SW 1271 (cell line): Measurements from ENCODE around the gene LONP2.
A peak's percentile ranks its signal among the peaks of the same experiment; 100 is the strongest.
"Not testable (repeated sequence)": the region's sequence is repeated elsewhere in the genome, so short reads cannot be mapped to it uniquely, and the experiment has no call there.

ENCODE experiments used
- DNase-seq, 2 experiments: peaks; one replicate each; lab custom pipeline; 2025; lab: John Stamatoyannopoulos, UW

The LONP2 gene

DNA sequence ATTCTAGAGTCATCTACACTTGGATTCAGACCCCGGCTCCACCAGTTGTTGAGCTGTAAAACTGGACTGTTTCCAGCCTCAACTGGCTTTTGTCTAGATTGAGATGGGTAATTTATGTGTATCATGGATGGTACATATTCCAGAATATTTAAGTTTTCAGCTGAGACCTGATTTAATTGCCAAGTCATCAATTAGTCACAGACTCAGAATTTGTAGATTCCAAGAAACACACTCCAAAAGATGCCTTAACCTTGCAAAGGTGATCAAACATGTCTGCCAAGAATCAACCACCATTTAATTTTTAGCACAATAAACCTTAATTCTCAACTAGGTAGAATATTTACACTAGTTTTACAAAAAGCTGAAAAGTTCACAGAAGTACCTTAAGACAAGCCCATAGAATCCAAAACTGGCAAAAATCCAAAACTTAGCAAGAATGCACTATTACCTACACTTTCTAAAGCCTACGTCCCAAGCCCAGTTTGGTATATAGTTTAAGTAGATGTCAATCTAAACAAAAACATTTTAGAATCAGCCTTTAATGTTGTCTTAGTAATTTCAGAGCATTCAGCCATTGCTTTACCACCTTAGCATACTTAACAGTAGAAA is 123.4 kb downstream of the LONP2 start:
- DNase-seq = no peak

- DNase-seq = no peak
Measured at GRCh38 chr16:48369765-48370164, 125.7 kb downstream of the LONP2 start.

DNA sequence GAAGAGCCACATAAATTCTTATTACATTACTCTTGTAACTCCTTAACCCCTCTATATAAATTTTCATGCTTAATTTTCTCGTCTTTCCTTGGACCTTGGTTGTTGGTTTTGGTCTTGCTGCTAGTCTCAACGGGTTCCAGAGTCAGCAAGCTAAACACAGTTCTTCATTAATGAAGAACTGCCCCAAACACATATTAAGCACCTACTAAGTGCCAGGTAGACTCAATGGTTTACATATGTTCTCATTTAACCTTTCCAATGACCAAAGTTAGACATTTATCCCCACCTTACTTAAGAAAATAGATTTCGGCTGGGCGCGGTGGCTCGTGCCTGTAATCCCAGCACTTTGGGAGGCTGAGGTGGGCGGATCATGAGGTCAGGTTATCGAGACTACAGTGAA is 126.1 kb downstream of the LONP2 start:
- no peak for DNase-seq

DNA sequence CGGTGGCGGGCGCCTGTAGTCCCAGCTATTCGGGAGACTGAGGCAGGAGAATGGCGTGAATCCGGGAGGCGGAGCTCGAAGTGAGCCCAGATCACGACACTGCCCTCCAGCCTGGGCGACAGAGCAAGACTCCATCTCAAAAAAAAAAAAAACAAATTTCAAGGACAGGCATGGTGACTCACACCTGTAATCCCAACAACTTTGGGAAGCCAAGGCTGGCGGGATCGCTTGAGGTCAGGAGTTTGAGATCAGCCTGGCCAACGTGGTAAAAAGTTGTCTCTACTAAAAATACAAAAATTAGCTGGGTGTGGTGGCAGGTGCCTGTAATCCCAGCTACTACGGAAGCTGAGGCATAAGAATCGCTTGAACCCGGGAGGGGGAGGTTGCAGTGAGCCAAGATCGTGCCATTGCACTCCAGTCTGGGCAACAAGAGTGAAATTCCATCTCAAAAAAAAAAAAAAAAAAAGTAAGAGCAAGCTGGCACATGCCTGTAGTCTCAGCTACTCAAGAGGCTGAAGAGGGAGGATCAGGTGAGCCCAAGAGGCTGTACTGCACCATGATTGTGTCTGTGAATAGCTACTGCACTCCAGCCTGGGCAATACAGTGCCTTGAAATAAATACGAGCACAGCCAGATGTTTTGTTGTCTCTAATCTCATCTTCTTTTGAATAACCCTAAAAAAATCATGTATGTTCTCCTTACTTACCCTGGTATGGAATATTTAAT is 126.7 kb downstream of the LONP2 start:
- not testable (repeated sequence) for DNase-seq

GRCh38 chr16:48371393-48371780 is 127.3 kb downstream of the LONP2 start:
- no peak for DNase-seq

- no peak for DNase-seq
Measured at GRCh38 chr16:48372744-48373143, 128.6 kb downstream of the LONP2 start.

DNA sequence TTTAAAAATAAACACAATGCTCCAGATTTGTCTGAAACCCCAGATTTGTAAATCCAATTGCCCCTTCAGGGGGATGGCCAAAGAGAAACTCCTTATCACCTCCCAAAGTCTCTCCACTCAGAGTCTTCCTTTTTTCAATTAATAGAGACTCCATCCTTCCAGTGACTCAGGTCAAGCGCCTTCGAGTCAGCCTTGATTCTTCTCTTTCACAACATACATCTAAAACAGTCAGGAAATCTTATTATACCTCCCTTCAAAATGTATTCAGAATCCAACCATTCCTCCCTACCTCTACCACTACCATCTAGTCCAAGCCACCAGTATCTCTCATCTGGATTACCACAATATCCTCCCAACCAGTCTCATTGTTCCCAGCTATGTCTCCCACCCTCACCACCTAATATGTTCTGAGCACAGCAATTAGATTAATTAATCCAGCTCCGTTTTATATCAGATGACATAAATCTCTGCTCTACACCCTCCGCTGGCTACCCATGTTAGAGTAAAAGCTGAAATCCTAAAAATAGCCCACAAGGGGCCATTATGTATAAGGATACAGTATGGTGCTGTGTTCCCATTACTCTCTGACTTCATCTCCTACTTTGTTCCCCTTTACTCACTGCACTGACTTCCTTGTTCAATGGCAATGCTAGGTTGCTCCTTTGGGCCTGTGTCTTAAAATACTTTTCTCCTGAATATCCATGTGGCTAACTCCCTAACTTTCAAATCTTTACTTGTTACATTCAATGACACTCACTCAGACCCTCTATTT is 129.3 kb downstream of the LONP2 start:
- DNase-seq = no peak

DNA sequence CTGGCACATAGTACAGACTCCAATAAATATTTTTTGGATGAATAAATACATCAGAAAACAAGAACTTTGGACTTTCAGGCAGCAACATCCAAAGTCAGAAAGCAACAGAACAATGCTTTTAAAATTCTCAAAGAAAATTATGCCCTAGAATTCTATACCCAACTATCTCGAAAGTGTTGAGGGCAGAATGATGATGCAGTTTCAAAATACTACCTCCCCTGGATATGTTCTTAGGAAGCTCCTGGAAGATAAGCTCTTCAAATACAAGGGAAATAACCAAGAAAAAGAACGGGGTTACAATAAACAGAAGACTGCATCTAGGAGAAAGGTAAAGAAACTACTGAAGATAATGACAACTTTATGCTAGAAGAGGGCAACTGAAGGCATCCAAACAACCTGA is 130.2 kb downstream of the LONP2 start:
- DNase-seq = no peak

- DNase-seq = not testable (repeated sequence)
Measured at GRCh38 chr16:48377301-48377700, 133.2 kb downstream of the LONP2 start.

GRCh38 chr16:48378276-48378675 is 134.2 kb downstream of the LONP2 start:
- no peak for DNase-seq

DNA sequence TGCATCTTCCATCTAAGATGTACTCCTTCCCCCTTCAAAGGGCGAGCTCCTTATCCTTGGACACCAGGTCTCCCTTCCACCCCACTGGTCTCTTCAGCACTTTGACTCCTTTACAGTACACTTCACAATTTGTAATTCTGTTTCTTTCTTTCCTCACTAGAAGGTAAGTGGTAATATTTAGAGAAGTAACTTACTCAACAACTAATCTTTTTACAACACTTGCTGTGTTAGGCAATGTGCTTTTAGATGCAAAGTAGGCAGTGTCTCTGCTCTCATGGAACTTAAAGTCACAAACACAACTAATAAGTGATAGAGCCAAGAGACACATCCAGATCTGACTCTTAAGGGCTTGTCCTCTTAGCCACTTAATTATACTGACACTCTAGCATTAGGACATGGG is 134.7 kb downstream of the LONP2 start:
- DNase-seq = no peak

- DNase-seq = no peak
Measured at GRCh38 chr16:48381201-48381600, 137.1 kb downstream of the LONP2 start.

- no peak for DNase-seq
Measured at GRCh38 chr16:48382131-48382530, 138.0 kb downstream of the LONP2 start.

DNA sequence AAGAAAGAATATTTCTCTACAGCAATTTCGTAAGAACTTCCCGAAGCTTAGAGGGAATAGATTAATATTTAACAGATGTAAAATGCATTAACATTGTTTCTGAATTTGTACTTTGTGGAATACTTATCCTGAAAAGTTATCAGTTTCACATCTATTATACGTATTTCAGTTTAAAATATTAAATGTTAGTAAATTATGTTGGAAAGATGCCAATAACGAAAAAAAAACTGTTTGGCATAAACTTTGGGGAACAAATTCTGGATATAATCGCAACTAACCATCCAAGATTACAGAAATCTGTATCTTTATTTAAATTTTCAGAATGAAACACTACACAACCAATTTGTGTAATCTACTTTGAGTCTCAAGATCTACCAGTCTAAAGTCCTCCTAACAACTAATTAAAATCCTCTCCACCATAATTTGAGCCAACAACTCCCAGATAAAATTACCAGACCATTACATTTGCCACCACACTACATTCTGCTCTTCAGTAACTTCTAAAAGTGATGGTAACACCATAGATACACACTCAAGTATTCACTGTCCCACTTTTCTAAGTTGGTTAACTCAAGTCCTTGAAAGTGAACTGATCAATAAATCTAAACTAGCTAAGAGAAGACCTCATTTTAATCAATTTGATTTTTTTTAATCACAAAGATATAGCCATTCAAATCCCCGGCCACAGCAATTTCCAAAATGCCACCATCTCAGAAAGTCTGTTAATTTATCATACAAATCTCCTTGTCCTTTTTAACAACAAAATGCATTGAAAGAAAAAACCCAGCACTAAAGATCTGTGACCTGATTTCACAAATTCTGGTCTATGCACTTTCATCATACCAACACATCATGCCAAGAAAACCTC is 139.1 kb downstream of the LONP2 start:
- DNase-seq = no peak

DNA sequence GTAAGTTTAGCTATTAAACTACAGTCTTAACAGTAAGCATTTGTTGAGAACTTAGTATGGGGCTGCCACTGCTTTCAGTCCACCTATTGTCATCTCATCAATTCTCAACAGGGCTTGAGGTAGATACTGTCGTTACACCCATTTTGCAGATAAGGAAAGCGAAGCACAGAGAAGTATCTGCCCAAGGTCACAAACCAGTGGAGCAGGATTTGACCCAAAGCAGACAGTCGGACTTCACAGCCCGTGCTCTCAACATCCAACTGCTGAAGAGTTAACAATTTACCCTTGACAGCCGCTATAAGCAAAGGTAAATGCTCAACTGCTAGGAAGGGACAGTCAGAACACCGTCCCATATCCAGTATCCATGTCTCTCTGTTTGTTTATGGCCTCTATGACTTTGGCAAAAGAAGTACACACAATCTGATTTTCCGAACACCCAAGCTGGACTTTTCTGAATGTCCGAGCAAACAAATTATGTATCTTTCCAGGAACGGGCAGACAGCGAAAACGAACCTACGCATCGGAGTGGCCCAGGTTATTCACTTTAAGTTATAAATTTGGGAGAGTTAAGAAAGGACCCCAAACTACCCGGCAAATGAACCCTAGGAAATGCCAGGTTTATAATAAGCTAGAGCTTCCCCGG is 139.9 kb downstream of the LONP2 start:
- DNase-seq = no peak

GRCh38 chr16:48384520-48385252 is 140.6 kb downstream of the LONP2 start:
- DNase-seq = no peak

DNA sequence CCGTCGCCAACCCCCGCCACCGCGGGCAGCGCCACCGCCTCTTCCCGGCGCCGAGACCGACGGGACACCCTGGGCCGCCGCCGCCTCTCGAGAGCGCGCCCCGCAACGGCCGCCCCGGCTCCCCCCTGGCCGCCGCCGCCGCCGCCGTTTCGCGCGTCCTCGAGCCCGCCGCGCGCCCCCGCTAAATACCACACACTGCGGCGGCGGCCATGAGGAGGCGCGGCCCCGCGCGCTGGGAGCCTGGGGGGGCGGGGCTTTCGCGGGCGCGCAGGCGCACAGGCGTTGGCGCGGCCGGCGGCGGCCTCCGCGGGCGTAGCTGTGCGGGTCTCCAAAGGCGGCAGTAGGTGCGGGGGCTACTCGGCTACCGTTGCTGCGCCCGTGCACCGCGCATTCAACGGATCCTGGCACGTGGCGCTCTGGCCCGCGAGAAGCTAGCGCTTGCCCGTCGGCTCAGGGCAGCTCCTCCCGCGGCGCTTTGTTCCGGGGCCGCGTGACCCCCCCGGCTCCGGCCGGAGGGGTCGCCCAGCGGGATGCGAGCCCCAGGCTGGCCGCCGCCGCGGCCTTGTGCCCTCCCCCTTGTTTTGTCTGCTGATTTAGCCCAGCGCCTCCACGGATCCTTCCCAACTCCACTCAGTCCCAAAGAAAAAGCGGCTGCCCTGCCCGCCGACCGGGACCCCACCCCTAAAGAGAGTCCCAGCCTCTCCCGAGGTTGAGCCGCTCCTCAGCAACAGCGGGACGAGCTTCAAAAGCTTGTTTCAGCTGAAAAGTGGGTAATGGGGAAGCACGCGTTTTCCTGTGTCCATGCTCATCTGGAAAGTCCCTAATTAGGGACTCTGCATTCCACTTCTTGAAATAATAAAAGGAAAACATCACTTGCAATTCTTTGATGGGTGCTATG is 141.4 kb downstream of the LONP2 start, which contains the start of gene SIAH1:
TSS of gene SIAH1 (minus strand) at position 161 of the 898 bp plus-strand sequence. CDS start 22,985 bp downstream, outside the sequence.
- peak; percentile 19 to 52 for DNase-seq

DNA sequence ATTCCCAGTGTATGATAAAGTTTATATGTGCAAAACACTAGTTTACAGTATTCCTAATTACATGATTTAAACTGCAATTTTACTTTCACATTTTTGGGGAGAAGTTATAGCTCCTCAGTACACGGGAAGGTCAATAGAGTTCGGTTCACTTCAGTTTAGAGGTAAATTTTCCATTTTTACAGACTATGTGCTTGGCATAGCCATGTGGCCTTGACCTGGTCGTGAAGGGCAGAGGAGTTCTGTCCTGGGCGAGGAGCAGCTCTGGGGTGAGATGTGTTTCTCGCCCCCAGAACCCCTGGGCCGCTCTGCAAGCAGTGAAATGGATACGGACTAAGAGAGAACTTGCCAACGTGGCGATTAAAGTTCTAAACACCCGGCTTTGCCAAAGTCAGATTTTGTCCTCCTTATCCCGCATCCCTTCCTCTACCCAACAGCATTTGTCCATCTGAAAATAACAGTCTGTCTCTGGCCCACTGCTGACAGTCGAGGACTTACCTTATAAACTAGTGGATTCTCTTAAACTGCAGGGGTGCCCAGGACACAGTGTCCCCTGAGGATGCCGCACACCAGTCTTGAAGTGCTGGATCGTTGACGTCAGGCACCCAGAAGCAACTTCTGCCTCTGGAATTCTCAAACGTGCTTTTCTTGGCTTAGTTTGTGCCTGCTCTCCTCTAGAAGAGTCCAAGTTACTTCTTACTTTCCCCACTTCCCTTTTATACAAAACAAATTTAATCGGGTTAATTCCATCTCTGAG is 142.6 kb downstream of the LONP2 start:
- no peak for DNase-seq

DNA sequence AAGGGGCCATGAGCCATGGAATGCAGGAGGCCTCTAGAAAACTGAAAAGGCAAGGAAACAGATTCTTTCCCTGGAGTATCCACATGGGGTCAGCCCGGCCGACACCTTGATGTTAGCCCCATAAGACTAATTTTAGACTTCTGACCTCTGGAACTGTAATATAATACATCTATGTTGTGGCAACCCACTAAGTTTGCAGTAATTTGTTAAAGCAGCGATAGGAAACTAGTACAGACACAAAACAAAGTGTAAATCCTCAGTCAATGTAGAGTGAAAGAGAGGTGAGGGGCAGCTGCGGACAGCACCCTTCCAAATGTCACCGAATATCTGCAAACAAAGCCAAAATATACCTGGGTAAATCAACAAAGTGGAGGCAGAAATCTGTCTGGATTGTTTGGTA is 148.3 kb downstream of the LONP2 start:
- no peak for DNase-seq
